OCI-M1 (cell line): ENCODE measurements around the gene ARMH3.

Source experiments
- DNase-seq: peaks from one replicate; lab custom pipeline; 2025; lab: John Stamatoyannopoulos, UW

ARMH3 gene

GRCh38 chr10:101851411-101852116 is 204.4 kb downstream of the ARMH3 start:
- no peak for DNase-seq

GRCh38 chr10:101850749-101851148 is 205.2 kb downstream of the ARMH3 start:
- no peak for DNase-seq

- no peak for DNase-seq
These were observed 207.1 kb downstream of the ARMH3 start for GRCh38 chr10:101848894-101849351.

- DNase-seq, result no peak
These were observed 207.6 kb downstream of the ARMH3 start for GRCh38 chr10:101848408-101848807.

GRCh38 chr10:101845893-101846292 is 210.1 kb downstream of the ARMH3 start:
- DNase-seq, result no peak

GRCh38 chr10:101843032-101844021 is 212.6 kb downstream of the ARMH3 start, which contains the start of gene KCNIP2:
TSS of gene KCNIP2 (minus strand) at chr10:101843800. CDS start at chr10:101843568, 232 bp downstream.
- DNase-seq, result no peak

GRCh38 chr10:101841826-101842225 is 214.1 kb downstream of the ARMH3 start:
- DNase-seq, result no peak

- peak; percentile 95 for DNase-seq
These were observed 215.1 kb downstream of the ARMH3 start for GRCh38 chr10:101840741-101841453.

GRCh38 chr10:101840102-101840684 is 215.8 kb downstream of the ARMH3 start:
- no peak for DNase-seq

GRCh38 chr10:101839416-101840063 is 216.4 kb downstream of the ARMH3 start:
- DNase-seq, result no peak

GRCh38 chr10:101839002-101839401 is 217.0 kb downstream of the ARMH3 start:
- no peak for DNase-seq

GRCh38 chr10:101838416-101838970 is 217.5 kb downstream of the ARMH3 start:
- DNase-seq, result no peak

- no peak for DNase-seq
These were observed 218.2 kb downstream of the ARMH3 start for GRCh38 chr10:101837748-101838147.

GRCh38 chr10:101835362-101835761 is 220.6 kb downstream of the ARMH3 start:
- no peak for DNase-seq

- peak; percentile 89 for DNase-seq
These were observed 221.6 kb downstream of the ARMH3 start for GRCh38 chr10:101834341-101834740.

GRCh38 chr10:101833466-101833865 is 222.5 kb downstream of the ARMH3 start:
- no peak for DNase-seq

- no peak for DNase-seq
These were observed 223.6 kb downstream of the ARMH3 start for GRCh38 chr10:101832325-101832771.

- DNase-seq, result peak; percentile 37
These were observed 224.7 kb downstream of the ARMH3 start for GRCh38 chr10:101831169-101831811.

GRCh38 chr10:101830322-101831168 is 225.4 kb downstream of the ARMH3 start:
- DNase-seq, result peak; percentile 93
